H7 (cell line): ENCODE data around the gene ATXN10. TPM values are rescaled to one million over a fixed set of nuclear protein-coding genes. Genes with fewer than 3 reads are reported as not detected.
"Not testable (repeated sequence)": the region's sequence is repeated elsewhere in the genome, so short reads cannot be mapped to it uniquely, and the experiment has no call there.

ENCODE experiments used
- DNase-seq: peaks from one replicate; pipeline ENCODE4 v3.0.0; 2012
- H3K27me3 ChIP-seq: 2 replicates; pipeline ENCODE4 v1.6.0; 2011; ENCODE audit warnings: mild to moderate bottlenecking, low read length; ENCODE audit not compliant: control insufficient read depth, insufficient read depth
- H3K36me3 ChIP-seq: replicated peaks from 2 replicates; pipeline ENCODE4 v1.5.1; 2011; ENCODE audit warnings: low read length; ENCODE audit not compliant: control insufficient read depth, insufficient read depth
- H3K4me3 ChIP-seq: 2 replicates; pipeline ENCODE4 v1.5.1; 2011; ENCODE audit warnings: low read depth, mild to moderate bottlenecking, control low read depth, low read length, moderate library complexity; ENCODE audit not compliant: insufficient read depth
- total RNA-seq: library from RNA; depleted of rRNA; stranded (reverse); fragments of >200 nt; shearing (Covaris generic); gene quantifications from 2 replicates; pipeline ENCODE4 v1.2.3, GENCODE V29; 2014

The ATXN10 gene
- total RNA-seq, 1 experiment from 2014 or later: 62.7 TPM

DNA sequence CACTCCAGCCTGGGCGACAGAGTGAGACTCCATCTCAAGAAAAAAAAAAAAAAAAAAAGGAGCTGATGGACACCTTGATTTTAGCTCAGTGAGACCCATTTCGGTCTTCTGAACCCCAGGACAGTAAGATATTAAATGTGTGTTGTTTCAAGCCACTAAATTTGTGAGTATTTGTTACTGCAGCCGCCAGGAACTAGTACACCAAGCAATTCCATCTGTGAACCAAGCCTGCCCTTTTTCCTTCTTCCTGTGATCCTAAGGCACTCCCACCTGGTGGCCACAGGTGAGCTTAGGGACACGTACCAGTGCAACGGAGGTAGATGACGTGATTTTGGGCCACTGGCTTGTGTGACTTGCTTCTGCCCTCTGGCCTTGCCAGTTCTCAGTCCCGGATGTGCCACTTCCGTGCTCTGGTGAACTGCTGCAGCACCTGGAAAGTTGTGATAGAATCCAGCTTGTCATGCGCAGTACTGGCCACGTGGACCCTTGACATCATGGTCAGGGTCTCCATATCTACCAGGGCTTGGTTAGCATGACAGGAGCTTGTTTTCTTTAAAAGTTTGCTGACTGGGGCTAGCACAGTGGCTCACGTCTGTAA lies 19.6 kb upstream of the ATXN10 start:
- DNase-seq: no peak
- Histone ChIP-seq H3K36me3 (no peaks in the 10 kb centered on the region), H3K27me3 (no peaks in the 10 kb centered on the region), H3K4me3 (no peak overlapping the region)

DNA sequence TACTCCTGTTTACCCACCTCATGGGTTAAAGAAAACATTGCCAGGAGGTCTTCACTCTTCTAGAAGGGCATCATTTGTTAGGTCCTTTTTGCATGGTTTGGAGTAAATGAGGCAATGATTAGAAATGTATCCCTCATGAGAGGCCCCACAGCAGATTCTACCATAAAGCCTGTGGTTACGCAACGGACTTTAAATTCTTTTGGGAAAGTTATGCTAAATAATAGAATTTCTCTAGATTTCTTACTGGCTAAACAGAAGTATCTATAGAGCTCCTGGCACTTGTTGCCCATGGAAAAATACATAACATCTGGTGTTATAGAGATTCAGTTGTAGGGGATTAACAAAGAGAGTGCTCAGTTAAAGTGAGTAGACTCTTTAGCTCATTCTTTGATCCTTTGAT lies 15.1 kb upstream of the ATXN10 start:
- Histone ChIP-seq H3K36me3 (no peaks in the 10 kb centered on the region), H3K4me3 (no peak overlapping the region), H3K27me3 (no peaks in the 10 kb centered on the region)
- no peak for DNase-seq

DNA sequence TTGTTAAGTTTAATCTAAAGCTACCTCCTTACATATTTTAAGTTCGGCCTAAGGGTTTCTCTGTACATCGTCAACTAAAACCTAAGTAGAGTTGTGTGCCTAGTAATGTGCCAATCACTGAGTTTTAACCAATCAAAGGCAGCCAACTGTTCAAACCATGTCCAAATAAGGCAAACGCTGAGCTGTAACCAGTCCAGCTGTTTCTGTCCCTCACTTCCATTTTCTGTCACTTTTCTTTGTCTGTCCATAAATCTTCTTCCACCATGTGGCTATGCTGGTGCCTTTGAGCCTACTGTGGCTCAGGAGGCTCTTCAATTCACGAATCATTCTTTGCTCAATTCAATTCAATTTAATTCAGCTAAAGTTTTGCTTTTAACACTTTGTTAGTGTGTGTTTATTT lies 13.9 kb upstream of the ATXN10 start:
- no peak overlapping the region for H3K4me3 ChIP-seq
- no peaks in the 10 kb centered on the region for H3K27me3 ChIP-seq
- no peak for DNase-seq
- no peaks in the 10 kb centered on the region for H3K36me3 ChIP-seq

DNA sequence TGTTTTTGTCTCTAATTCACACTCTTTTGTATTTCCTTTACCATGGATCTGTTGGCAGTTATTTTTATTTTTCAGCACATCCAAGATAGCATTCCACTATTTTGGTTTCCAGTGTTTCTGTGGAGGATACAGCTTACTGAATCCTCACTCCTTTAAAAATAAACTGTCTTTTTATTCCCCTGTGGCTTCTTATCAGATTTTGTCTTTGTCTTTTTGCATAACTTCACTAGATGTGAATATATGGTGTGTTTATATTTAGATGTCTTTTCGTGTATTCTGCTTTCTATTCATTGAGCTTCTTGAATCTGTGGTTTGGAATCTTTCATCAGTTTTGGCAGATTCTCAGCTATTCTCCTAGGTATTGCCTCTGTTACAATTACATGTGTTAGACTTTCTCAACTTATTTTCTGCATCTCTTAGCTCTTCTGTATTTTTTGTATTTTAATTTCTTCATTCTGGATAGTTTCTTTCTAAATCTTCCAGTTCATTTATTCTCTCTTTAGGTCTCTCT lies 7.4 kb upstream of the ATXN10 start:
- no peaks in the 10 kb centered on the region for H3K27me3 ChIP-seq
- H3K4me3 ChIP-seq: no peak overlapping the region
- H3K36me3 ChIP-seq: no peaks in the 10 kb centered on the region
- DNase-seq: no peak

DNA sequence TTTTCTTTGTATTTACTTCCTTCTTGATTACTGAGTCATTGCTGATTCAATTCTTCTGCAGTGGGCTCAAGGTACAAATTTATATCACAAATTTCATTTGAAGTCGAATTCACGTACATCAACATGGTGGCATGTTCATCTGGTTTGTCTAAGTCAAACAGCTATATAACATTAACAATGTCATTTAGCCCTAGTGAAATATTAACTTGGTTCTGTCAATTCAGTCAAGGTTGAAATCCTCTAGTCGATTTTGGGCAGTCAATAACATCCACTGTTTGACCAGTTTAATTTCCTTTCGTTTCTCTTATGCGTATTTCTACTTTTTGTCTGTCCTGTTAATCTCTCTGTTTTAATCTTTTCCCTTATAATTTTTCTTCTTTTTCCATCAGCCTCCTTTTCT lies 4.1 kb upstream of the ATXN10 start:
- Histone ChIP-seq H3K27me3 (no peaks in the 10 kb centered on the region), H3K36me3 (no peaks in the 10 kb centered on the region), H3K4me3 (no peak overlapping the region)
- no peak for DNase-seq

DNA sequence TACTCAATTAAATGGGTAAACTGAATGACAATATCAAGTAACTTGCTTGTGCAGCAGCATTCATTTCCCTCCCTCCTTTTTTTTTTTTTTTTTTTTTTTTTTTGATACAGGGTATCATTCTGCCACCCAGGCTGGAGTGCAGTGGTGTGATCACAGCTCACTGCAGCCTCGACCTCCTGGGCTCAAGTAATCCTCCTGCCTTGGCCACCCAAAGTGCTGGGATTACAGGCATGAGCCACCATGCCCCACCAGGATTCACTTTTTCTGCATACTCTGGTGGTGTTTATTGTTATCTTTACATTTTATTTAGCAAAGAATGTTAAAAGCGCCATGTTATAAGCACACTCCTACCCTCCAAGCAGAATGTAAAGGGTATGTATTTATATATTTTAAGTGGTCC lies 1.3 kb upstream of the ATXN10 start:
- H3K4me3 ChIP-seq, H3K36me3 ChIP-seq, DNase-seq, H3K27me3 ChIP-seq: not testable (repeated sequence)

DNA sequence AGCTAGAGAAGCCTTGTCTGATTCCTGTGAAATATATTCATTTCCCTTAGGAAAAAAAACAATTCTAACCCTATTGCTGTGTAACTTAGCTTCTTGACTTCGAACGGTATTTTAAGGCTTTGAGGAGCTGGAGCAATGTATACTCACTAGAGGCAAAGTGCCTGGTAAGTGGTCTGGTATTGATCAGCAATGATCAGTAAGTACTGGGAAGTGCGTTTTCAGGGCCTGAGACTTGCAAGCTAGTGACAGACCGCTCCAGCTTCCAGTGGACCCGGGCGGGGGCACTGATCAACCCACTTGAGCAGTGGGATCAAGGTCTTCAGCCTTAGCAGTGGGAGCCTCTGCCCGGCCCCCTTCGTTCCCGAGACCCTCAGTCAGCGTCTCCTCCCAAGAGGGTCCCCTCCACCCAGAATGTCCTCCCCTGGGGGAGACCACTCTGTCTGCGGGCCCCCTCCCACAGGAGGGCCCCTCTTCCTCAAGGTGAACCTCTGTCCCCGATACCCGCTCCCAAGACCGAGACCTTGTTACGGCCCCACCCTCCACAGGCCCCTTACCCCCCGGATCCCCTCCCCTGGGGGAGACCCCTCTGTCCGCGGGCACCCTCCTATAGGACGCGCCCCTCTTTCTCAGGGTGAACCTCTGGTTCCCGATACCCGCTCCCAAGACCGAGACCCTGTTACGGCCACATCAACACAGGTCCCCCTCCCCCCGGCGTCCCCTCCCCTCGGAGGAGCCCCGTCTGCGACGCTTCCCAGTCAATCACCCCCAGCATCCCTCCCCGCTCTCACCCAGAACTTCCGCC lies 452 bp upstream of the ATXN10 start:
- Histone ChIP-seq H3K27me3 (no peaks in the 10 kb centered on the region), H3K36me3 (0 out of 2 replicates have a peak, but pooled peaks cover 1% of the 10 kb centered on the region), H3K4me3 (peak overlapping the region; percentile 87)
- DNase-seq: peak; percentile 97

DNA sequence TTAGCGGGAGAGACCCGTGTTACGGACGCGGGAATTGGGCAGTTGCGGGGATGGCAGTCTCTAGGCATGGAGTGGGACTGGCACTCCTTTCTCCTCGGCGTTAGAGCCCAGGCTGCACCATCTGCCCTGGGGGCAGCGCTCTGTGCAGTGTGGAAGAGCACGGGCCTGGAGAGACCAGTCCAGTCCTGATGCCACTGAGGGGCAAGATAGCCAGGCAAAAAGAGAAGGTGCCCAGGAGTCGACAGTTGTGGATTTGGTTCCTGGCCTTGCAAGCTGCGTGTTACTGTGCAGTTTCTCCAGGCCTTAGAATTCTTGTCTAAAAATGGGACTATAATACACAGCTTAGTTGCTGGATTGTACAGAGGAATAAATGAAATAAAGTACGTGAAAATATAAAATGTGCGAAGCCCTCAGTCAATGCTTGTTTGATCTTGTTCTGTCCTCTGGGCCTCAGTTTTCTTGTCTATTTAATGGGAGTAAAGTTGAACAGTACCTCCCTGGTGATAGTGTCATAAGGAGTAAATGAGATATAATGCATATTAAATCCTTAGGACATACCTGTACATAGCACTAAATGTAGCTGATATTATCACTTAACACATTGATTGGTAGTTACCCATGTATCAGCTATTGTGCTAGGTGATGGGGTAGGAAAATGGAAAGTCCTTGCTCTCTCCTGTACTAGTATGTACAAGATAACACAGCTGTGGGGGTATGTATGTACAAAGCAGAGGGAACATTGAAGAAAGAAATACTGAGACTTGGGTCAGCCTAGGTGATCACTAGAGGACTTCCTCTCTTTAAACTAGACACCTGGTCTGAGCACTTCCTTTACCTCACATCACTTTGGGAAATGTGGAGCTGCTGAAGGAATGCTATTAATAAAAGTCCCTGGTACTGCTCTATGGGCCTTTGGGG lies 1.2 kb downstream of the ATXN10 start:
- no peak for DNase-seq
- Histone ChIP-seq H3K4me3 (peak overlapping the region; percentile 87), H3K27me3 (no peaks in the 10 kb centered on the region), H3K36me3 (0 out of 2 replicates have a peak, but pooled peaks cover 1% of the 10 kb centered on the region)

DNA sequence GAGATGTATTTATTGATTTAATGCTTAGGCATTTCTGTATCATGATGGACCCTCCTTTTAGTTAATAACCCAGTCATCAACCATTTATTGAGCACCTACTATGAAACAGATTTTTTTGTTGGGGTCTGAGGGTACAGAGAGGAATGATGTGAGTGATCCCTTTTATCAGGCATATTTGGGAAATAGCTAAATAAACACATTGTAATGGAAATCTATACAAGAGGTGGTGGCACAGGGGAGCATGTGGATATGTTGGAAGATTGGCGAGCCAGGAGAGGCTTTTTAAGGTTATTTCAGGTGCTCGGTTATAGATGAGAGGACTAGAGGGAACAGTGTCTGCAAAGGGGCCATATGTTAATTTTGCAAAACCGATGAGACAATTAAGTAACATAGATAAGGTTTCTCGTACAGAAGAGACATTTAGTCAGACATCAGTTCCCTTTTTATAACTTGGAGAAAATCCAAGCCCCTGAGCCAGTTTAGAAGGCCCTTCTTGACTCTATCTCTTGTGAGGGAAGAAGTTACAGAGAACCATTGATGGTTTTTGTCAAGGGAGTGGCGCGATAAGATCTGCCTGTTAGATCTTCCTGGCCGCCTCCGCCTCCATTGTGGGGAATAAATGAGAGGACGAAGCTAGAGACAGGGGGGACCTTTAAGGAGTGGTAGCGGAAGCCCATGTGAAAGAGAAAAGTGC lies 2.0 kb downstream of the ATXN10 start:
- Histone ChIP-seq H3K36me3 (0 out of 2 replicates have a peak, but pooled peaks cover 1% of the 10 kb centered on the region), H3K27me3 (no peaks in the 10 kb centered on the region), H3K4me3 (no peak overlapping the region)
- no peak for DNase-seq

DNA sequence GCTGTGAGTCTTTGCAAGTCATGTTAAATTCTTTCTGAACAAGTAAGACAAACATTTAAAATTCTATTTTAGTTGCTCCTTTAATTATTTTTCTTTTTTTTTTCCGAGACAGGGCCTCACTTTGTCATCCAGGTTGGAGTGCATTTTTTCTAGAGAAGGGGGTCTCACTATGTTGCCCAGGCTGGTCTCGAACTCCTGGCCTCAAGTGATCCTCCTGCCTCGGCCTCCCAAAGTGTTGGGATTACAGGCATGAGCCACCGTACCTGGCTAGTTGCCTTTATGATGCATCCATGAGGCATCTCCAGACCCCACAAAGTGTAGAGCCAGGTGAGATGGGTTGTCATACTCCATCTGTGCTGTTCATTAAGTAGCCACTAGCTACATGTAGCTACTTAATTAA lies 4.4 kb downstream of the ATXN10 start:
- Histone ChIP-seq H3K4me3 (no peak overlapping the region), H3K36me3 (0 out of 2 replicates have a peak, but pooled peaks cover 1% of the 10 kb centered on the region), H3K27me3 (no peaks in the 10 kb centered on the region)
- DNase-seq: no peak

DNA sequence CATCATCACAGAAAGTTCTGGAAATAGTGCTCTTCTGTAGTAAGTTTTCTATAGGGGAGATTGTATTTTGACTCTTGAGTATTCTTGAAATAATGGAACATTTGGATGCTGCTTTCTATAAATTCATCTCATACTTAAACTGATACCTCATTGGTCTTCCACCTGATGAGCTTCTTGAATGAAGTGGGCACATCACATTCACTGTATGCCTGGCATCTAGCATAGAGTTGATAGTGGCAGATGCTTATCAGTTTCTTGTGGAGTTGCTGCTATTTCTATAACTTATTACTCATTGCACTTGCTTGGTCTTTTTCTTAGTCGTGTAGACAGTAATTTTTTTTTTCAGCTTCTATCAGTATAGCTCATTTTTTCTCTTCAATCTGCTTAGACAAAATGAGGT lies 5.4 kb downstream of the ATXN10 start:
- Histone ChIP-seq H3K4me3 (no peak overlapping the region), H3K27me3 (no peaks in the 10 kb centered on the region), H3K36me3 (0 out of 2 replicates have a peak, but pooled peaks cover 1% of the 10 kb centered on the region)
- no peak for DNase-seq

DNA sequence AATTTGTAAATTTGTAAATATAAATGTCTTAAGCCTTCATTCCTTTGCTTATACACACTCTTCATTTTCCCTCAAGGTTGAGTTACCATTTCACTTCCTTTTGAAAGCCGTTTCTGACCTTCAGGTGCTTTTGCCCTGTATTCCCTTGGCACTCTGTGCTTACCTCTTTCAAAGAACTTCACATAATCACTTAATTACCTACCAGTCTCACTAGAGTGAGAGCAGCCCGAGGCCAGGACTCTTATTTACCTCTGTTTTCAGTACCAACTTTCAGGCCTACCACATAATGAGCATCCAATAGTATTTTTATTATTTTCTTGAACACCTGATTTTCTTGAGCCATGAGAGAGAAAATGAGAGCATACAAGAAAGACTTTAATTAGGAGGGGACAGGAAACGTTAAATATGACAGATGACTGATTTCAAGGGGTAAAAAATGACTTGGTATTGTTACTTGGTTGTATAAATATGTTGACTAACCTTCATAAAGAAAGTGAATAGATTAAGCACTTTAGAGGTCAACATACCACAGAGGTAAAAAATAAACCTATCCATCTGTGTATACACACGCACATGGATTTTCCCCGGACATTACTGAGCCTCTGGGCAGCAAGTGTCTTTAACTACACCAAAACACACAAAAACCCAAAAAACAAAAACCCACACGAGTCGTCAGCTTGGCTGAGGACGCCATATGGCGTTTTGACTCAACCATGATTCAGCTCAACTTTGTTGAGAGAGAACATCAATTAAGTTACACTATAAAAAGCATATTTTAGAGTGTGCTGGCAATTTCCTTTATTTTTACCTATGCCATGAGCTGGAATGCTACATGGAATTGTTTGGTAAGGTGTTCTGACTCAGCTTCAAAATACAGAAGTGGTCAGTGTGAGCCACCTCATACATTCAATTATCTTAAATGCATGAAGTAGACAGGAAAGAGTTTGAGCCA lies 7.6 kb downstream of the ATXN10 start:
- no peaks in the 10 kb centered on the region for H3K27me3 ChIP-seq
- H3K36me3 ChIP-seq: 0 out of 2 replicates have a peak, but pooled peaks cover 1% of the 10 kb centered on the region
- no peak for DNase-seq
- no peak overlapping the region for H3K4me3 ChIP-seq
